Activated T-helper 1 cell treated with anti-CD3 and anti-CD28 coated beads, Interleukin-12 subunit alpha, Interleukin-12 subunit beta, Interleukin-2, Interleukin-4 antibody, amounts not matched to agents 30 ng/mL and 10 ng/mL and 1 ng/mL, durations not matched to agents 14 hours and 24 hours and 36 hours (primary cell): ENCODE measurements around the gene NEDD8. TPM values are rescaled to one million over a fixed set of nuclear protein-coding genes. Genes with fewer than 3 reads are reported as not detected.
"Not testable (repeated sequence)": the region's sequence is repeated elsewhere in the genome, so short reads cannot be mapped to it uniquely, and the experiment has no call there.

Experiments
- DNase-seq: peaks from one replicate; pipeline ENCODE4 v3.0.0; 2021; ENCODE audit warnings: low spot score
- H3K27ac Mint-ChIP-seq: one replicate; pipeline ENCODE4 v1.8.0; 2021; ENCODE audit warnings: mild to moderate bottlenecking, mixed read lengths
- H3K27me3 Mint-ChIP-seq: one replicate; pipeline ENCODE4 v1.8.0; 2022; ENCODE audit warnings: mild to moderate bottlenecking, moderate library complexity, mixed read lengths; ENCODE audit not compliant: insufficient read depth
- H3K36me3 Mint-ChIP-seq: one replicate; pipeline ENCODE4 v1.8.0; 2021; ENCODE audit warnings: low read depth, mixed read lengths
- H3K4me1 Mint-ChIP-seq: one replicate; pipeline ENCODE4 v1.8.0; 2021; ENCODE audit warnings: low read depth, mixed read lengths
- H3K4me3 Mint-ChIP-seq: one replicate; pipeline ENCODE4 v1.8.0; 2021; ENCODE audit warnings: mild to moderate bottlenecking, moderate library complexity, mixed read lengths
- H3K9me3 Mint-ChIP-seq: one replicate; pipeline ENCODE4 v1.8.0; 2021; ENCODE audit warnings: mixed read lengths
- intact Hi-C: fragments of 100-400 bp; cut with micrococcal nuclease; formaldehyde crosslinking; loops from one replicate; pipeline ENCODE4 v1.15.1; 2024
- total RNA-seq: library from RNA; stranded (reverse); gene quantifications from 2 replicates; pipeline ENCODE4 v1.2.3, GENCODE V29; 2022

The NEDD8 gene
- total RNA-seq, 1 donor from 2014 or later = 185 TPM

GRCh38 chr14:24252289-24253124 lies 20.3 kb upstream of the NEDD8 start:
- Mint-ChIP-seq H3K36me3 (peaks cover 17% of the 10 kb centered on the region), H3K27ac (no peak overlapping the region), H3K4me1 (peaks cover 37% of the 10 kb centered on the region), H3K9me3 (no peaks in the 10 kb centered on the region), H3K4me3 (no peak overlapping the region), H3K27me3 (no peaks in the 10 kb centered on the region)
- intact Hi-C loops = no loop called here
- DNase-seq = no peak

GRCh38 chr14:24251880-24252288 lies 19.7 kb upstream of the NEDD8 start:
- Mint-ChIP-seq H3K9me3 (no peaks in the 10 kb centered on the region), H3K27ac (no peak overlapping the region), H3K27me3 (no peaks in the 10 kb centered on the region), H3K4me1 (peaks cover 43% of the 10 kb centered on the region), H3K4me3 (no peak overlapping the region), H3K36me3 (peaks cover 19% of the 10 kb centered on the region)
- DNase-seq = no peak
- intact Hi-C loops = no loop called here

GRCh38 chr14:24250354-24250753 lies 18.2 kb upstream of the NEDD8 start:
- peak overlapping the region; percentile 61 for H3K27ac Mint-ChIP-seq
- intact Hi-C loops = no loop called here
- peak overlapping the region; percentile 40 for H3K4me3 Mint-ChIP-seq
- peaks cover 46% of the 10 kb centered on the region for H3K4me1 Mint-ChIP-seq
- H3K9me3 Mint-ChIP-seq = no peaks in the 10 kb centered on the region
- H3K27me3 Mint-ChIP-seq = no peaks in the 10 kb centered on the region
- DNase-seq = no peak
- peaks cover 21% of the 10 kb centered on the region for H3K36me3 Mint-ChIP-seq

GRCh38 chr14:24249230-24250021 lies 17.3 kb upstream of the NEDD8 start:
- intact Hi-C loops = no loop called here
- H3K4me1 Mint-ChIP-seq = peaks cover 51% of the 10 kb centered on the region
- H3K4me3 Mint-ChIP-seq = peak overlapping the region; percentile 41
- no peak for DNase-seq
- peak overlapping the region; percentile 61 for H3K27ac Mint-ChIP-seq
- peaks cover 18% of the 10 kb centered on the region for H3K36me3 Mint-ChIP-seq
- H3K9me3 Mint-ChIP-seq = no peaks in the 10 kb centered on the region
- no peaks in the 10 kb centered on the region for H3K27me3 Mint-ChIP-seq

GRCh38 chr14:24247422-24247821 lies 15.3 kb upstream of the NEDD8 start:
- Mint-ChIP-seq H3K36me3 (peaks cover 18% of the 10 kb centered on the region), H3K9me3 (no peaks in the 10 kb centered on the region), H3K4me3 (peak overlapping the region; percentile 28), H3K4me1 (peaks cover 63% of the 10 kb centered on the region), H3K27ac (peak overlapping the region; percentile 67), H3K27me3 (no peaks in the 10 kb centered on the region)
- no peak for DNase-seq
- intact Hi-C loops = no loop called here

- Mint-ChIP-seq H3K4me1 (peaks cover 63% of the 10 kb centered on the region), H3K4me3 (peak overlapping the region; percentile 74), H3K27ac (peak overlapping the region; percentile 93), H3K9me3 (no peaks in the 10 kb centered on the region), H3K36me3 (peaks cover 18% of the 10 kb centered on the region), H3K27me3 (no peaks in the 10 kb centered on the region)
- DNase-seq = peak; percentile 35
- intact Hi-C loops = no loop called here
Observed at GRCh38 chr14:24246765-24247212, 14.6 kb upstream of the NEDD8 start.

GRCh38 chr14:24245350-24245749 lies 13.2 kb upstream of the NEDD8 start:
- peaks cover 57% of the 10 kb centered on the region for H3K4me1 Mint-ChIP-seq

GRCh38 chr14:24243336-24243836 lies 11.2 kb upstream of the NEDD8 start:
- Mint-ChIP-seq H3K27me3 (no peaks in the 10 kb centered on the region), H3K4me1 (peaks cover 63% of the 10 kb centered on the region), H3K9me3 (no peaks in the 10 kb centered on the region), H3K36me3 (peaks cover 34% of the 10 kb centered on the region), H3K27ac (peak overlapping the region; percentile 99), H3K4me3 (peak overlapping the region; percentile 96)
- intact Hi-C loops = loop anchor here (1.0 to 2.0 kb wide), 5 partner anchors 45 to 229 kb away; partner anchors contain the start of gene IPO4
- no peak for DNase-seq

More at GRCh38 chr14:24245350-24245749, 13.2 kb upstream of the NEDD8 start:
- H3K9me3 Mint-ChIP-seq, H3K27me3 Mint-ChIP-seq, DNase-seq, H3K27ac Mint-ChIP-seq, intact Hi-C loops: not testable (repeated sequence)
- H3K36me3 Mint-ChIP-seq = peaks cover 25% of the 10 kb centered on the region
- H3K4me3 Mint-ChIP-seq = peak overlapping the region; percentile 29

- Mint-ChIP-seq H3K4me1 (peaks cover 58% of the 10 kb centered on the region), H3K27ac (peak overlapping the region; percentile 99), H3K9me3 (no peaks in the 10 kb centered on the region)
Observed at GRCh38 chr14:24241829-24242443, 9.8 kb upstream of the NEDD8 start.

GRCh38 chr14:24240110-24240918 lies 8.1 kb upstream of the NEDD8 start:
- Mint-ChIP-seq H3K36me3 (peaks cover 51% of the 10 kb centered on the region), H3K4me3 (peak overlapping the region; percentile 96), H3K27me3 (no peaks in the 10 kb centered on the region), H3K4me1 (peaks cover 64% of the 10 kb centered on the region), H3K27ac (peak overlapping the region; percentile 50), H3K9me3 (no peaks in the 10 kb centered on the region)
- no peak for DNase-seq
- intact Hi-C loops = no loop called here

More at GRCh38 chr14:24241829-24242443, 9.8 kb upstream of the NEDD8 start:
- H3K4me3 Mint-ChIP-seq = peak overlapping the region; percentile 96
- H3K36me3 Mint-ChIP-seq = peaks cover 39% of the 10 kb centered on the region
- intact Hi-C loops = loop anchor here (1.0 to 2.0 kb wide), 12 partner anchors 10 to 227 kb away; partner anchors contain the start of genes DCAF11, GMPR2, IPO4 and IRF9
- H3K27me3 Mint-ChIP-seq = no peaks in the 10 kb centered on the region
- DNase-seq = peak; percentile 93

- Mint-ChIP-seq H3K27ac (peak overlapping the region; percentile 22), H3K4me3 (peak overlapping the region; percentile 64), H3K27me3 (no peaks in the 10 kb centered on the region), H3K9me3 (no peaks in the 10 kb centered on the region), H3K36me3 (peaks cover 59% of the 10 kb centered on the region), H3K4me1 (peaks cover 72% of the 10 kb centered on the region)
- intact Hi-C loops = loop anchor here (10.0 kb wide), 1 partner anchor 1144 kb away; the partner anchor contains the start of genes ACIN1 and C14orf119
- DNase-seq = no peak
Observed at GRCh38 chr14:24238527-24239037, 6.4 kb upstream of the NEDD8 start.
